Osteocyte (in vitro differentiated cells): Measurements from ENCODE around the gene TAPT1. TPM values are rescaled to one million over a fixed set of nuclear protein-coding genes. Genes with fewer than 3 reads are reported as not detected.

Experiments used
- DNase-seq: peaks from one replicate; pipeline ENCODE4 v3.0.0; 2021; ENCODE audit warnings: mixed read lengths; ENCODE audit not compliant: unreplicated experiment; ENCODE audit errors: extremely low spot score
- H3K27ac Mint-ChIP-seq: one replicate; pipeline ENCODE4 v1.8.0; 2021; ENCODE audit warnings: mild to moderate bottlenecking, mixed read lengths; ENCODE audit not compliant: unreplicated experiment
- H3K27me3 Mint-ChIP-seq: one replicate; pipeline ENCODE4 v1.8.0; 2021; ENCODE audit warnings: mixed read lengths; ENCODE audit not compliant: unreplicated experiment
- H3K36me3 Mint-ChIP-seq: one replicate; pipeline ENCODE4 v1.8.0; 2021; ENCODE audit warnings: mixed read lengths; ENCODE audit not compliant: unreplicated experiment
- H3K4me1 Mint-ChIP-seq: one replicate; pipeline ENCODE4 v1.8.0; 2021; ENCODE audit warnings: mixed read lengths; ENCODE audit not compliant: unreplicated experiment
- H3K4me3 Mint-ChIP-seq: one replicate; pipeline ENCODE4 v1.8.0; 2021; ENCODE audit warnings: mild to moderate bottlenecking, moderate library complexity, mixed read lengths; ENCODE audit not compliant: unreplicated experiment
- H3K9me3 Mint-ChIP-seq: one replicate; pipeline ENCODE4 v1.8.0; 2021; ENCODE audit warnings: mixed read lengths; ENCODE audit not compliant: unreplicated experiment
- total RNA-seq: library from RNA; stranded (reverse); gene quantifications from 2 replicates; pipeline ENCODE4 v1.2.1, GENCODE V29; 2021
- TF ChIP-seq, protein P1 (sequence below): fragments of 200-600 bp; sonication (generic); IDR thresholded peaks from 2 replicates; pipeline ENCODE4 v1.5.0; 2021; ENCODE audit warnings: antibody characterized with exemption, mild to moderate bottlenecking, moderate library complexity

The TAPT1 gene
- total RNA-seq, 1 donor from 2014 or later: 31.7 TPM

GRCh38 chr4:16225167-16225862 lies 956 bp downstream of the TAPT1 start:
- no peak for DNase-seq
- no peaks in the 10 kb centered on the region for H3K9me3 Mint-ChIP-seq
- no peaks in the 10 kb centered on the region for H3K27me3 Mint-ChIP-seq
- peak overlapping the region; percentile 82 for H3K4me3 Mint-ChIP-seq
- H3K27ac Mint-ChIP-seq: peak overlapping the region; percentile 67
- TF ChIP-seq, protein P1, sequence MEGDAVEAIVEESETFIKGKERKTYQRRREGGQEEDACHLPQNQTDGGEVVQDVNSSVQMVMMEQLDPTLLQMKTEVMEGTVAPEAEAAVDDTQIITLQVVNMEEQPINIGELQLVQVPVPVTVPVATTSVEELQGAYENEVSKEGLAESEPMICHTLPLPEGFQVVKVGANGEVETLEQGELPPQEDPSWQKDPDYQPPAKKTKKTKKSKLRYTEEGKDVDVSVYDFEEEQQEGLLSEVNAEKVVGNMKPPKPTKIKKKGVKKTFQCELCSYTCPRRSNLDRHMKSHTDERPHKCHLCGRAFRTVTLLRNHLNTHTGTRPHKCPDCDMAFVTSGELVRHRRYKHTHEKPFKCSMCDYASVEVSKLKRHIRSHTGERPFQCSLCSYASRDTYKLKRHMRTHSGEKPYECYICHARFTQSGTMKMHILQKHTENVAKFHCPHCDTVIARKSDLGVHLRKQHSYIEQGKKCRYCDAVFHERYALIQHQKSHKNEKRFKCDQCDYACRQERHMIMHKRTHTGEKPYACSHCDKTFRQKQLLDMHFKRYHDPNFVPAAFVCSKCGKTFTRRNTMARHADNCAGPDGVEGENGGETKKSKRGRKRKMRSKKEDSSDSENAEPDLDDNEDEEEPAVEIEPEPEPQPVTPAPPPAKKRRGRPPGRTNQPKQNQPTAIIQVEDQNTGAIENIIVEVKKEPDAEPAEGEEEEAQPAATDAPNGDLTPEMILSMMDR: no peak
- H3K4me1 Mint-ChIP-seq: peaks cover 32% of the 10 kb centered on the region
- peaks cover under 1% of the 10 kb centered on the region for H3K36me3 Mint-ChIP-seq

GRCh38 chr4:16224264-16225166 lies 1.8 kb downstream of the TAPT1 start:
- peaks cover 3% of the 10 kb centered on the region for H3K36me3 Mint-ChIP-seq
- H3K9me3 Mint-ChIP-seq: no peaks in the 10 kb centered on the region
- H3K4me3 Mint-ChIP-seq: peak overlapping the region; percentile 82
- peaks cover 32% of the 10 kb centered on the region for H3K4me1 Mint-ChIP-seq
- TF ChIP-seq, protein P1: no peak
- no peak for DNase-seq
- H3K27ac Mint-ChIP-seq: peak overlapping the region; percentile 67
- no peaks in the 10 kb centered on the region for H3K27me3 Mint-ChIP-seq

GRCh38 chr4:16222957-16223527 lies 3.2 kb downstream of the TAPT1 start:
- H3K4me3 Mint-ChIP-seq: no peak overlapping the region
- DNase-seq: no peak
- H3K27ac Mint-ChIP-seq: no peak overlapping the region
- H3K4me1 Mint-ChIP-seq: peaks cover 30% of the 10 kb centered on the region
- TF ChIP-seq, protein P1: no peak
- H3K27me3 Mint-ChIP-seq: no peaks in the 10 kb centered on the region
- H3K9me3 Mint-ChIP-seq: no peaks in the 10 kb centered on the region
- H3K36me3 Mint-ChIP-seq: peaks cover 3% of the 10 kb centered on the region

DNA sequence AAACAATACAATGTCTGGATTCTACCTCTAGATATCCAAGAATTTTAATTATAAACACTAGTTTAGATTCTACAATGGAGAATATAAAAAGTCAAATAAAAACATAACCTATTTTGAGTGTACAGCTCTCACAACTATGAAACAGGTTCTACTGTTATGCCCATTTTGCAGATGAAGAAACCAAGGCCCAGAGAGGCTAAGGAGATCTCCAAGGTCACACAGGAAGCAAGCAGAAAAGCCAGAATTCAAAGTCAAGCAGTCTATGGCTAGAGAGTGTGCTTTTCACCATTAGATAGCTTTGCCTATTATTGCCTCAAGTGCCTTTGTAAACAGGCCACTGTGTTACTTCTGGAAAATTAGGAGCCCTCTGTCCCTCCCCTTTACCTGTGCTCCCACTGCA lies 7.3 kb downstream of the TAPT1 start:
- DNase-seq: no peak
- Mint-ChIP-seq H3K36me3 (peaks cover 3% of the 10 kb centered on the region), H3K4me3 (no peak overlapping the region), H3K27ac (no peak overlapping the region), H3K4me1 (peaks cover 8% of the 10 kb centered on the region), H3K9me3 (no peaks in the 10 kb centered on the region), H3K27me3 (no peaks in the 10 kb centered on the region)
- TF ChIP-seq, protein P1: no peak
